ENCODE results near the gene DYNLT5.
"Not testable (repeated sequence)": the region's sequence is repeated elsewhere in the genome, so short reads cannot be mapped to it uniquely, and the experiment has no call there.

Gene DYNLT5

DNA sequence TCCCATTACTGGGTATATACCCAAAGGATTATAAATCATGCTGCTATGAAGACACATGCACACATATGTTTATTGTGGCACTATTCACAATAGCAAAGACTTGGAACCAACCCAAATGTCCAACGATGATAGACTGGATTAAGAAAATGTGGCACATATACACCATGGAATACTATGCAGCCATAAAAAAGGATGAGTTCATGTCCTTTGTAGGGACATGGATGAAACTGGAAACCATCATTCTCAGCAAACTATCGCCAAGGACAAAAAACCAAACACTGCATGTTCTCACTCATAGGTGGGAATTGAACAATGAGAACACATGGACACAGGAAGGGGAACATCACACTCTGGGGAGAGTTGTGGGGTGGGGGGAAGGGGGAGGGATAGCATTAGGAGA, 33.5 kb downstream of the DYNLT5 start:
- FAIRE-seq; DNase-seq (ENCODE audit: insufficient read length, low spot score): not testable (repeated sequence)

DNA sequence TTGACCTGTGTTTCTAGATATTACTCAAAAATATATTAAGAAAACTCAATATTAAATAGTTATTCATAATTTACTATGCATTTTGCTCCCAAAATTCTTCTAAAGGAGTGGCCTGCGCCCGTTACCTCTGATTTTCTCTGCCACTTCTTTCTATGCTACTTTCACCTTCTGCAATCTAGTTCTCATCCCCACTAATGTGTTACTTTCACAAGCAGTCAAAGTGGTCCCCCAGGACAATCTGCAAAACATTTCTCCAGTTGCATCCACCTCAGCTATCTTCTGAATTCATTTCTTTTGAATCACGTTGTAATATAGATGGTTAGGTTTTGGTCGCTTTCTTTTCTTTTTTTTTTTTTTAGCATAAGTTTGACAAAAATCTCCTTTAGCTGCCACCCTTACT, 35.4 kb downstream of the DYNLT5 start:
- no peak for DNase-seq (ENCODE audit: insufficient read length, low spot score)
- FAIRE-seq: no peak

DNA sequence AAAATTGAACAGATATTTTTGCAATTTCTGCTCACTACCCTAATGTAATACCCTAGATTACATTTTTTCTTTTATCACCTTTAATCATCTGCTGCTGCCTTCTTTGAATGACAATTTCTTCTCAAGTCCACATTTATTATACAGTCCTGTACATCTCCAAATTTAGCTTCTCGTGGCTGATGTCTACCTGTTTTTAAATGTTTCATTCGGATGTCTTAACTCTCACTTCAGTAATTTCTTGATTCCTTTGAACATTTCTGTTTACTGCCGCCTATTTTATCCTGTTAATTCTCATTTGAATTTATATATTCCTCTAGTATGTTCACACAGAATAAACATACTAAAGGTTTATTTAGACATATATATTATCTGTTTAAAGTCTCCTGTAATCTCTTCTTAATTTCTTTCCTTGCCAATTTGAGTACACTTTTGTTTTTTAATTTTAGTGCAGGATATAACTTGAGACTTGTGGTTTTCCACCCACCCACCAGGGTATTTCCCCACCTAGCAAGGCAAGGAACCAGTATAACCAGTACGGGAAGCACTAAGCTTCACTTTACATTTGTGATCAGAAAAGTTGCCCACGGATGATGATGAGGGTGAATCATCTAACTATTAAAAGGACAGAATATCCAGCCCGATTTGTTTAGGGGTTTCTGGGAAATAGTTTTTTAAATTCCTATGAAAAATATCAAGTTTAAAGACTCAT, 36.1 kb downstream of the DYNLT5 start:
- DNase-seq (ENCODE audit: insufficient read length, low spot score): no peak
- peak; percentile 53 for FAIRE-seq

DNA sequence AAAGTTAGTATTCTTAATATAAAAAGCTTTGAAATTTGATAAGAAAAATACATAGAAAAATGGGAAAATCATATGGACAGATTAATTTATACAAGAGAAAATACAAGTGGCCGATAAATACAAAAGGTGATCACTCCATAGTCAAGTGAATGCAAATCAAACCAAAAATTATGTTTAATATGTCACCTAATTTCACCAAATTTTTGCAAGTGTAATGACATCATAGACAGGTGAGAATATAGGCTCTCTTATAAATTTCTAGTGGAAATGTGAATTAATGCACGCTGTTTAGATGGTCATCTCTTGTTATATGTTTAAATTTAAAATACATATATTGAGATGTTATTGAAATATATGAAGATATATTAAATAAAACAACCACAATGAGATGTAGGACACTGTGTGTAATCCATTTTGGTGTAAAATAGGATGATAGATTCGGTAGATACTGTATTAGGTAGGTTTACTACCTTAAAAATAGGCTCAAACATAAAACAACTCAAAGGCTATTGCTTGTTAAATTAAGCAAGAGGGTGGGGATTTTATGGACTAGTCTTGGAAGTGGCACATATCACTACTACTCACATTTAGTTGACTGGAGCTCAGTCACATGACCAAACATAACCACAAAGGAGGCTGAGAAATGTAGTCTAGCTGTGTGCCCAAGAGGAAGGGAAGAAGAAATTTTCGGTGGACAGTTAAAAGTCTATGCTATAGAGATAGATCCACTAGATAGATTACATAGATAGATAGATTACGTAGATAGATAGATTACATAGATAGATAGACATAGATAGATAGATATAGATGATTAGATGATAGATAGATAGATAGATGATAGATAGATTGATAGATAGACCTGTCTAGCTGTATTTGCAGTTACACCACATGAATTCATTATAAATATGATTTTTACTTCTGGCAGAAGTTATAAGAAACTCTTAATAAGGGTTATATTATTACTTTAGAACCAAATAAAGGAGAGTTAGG, 39.7 kb downstream of the DYNLT5 start:
- DNase-seq (ENCODE audit: insufficient read length, low spot score) (no peak), FAIRE-seq (no peak)

DNA sequence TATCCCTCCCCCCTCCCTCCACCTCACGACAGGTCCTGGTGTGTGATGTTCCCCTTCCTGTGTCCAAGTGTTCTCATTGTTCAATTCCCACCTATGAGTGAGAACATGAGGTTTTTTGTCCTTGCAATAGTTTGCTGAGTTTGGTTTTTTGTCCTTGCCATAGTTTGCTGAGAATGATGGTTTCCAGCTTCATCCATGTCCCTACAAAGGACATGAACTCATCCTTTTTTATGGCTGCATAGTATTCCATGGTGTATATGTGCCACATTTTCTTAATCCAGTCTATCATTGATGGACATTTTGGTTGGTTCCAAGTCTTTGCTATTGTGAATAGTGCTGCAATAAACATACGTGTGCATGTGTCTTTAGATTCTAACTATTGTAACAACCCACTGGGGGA, 43.6 kb downstream of the DYNLT5 start:
- not testable (repeated sequence) for DNase-seq (ENCODE audit: insufficient read length, low spot score); FAIRE-seq

DNA sequence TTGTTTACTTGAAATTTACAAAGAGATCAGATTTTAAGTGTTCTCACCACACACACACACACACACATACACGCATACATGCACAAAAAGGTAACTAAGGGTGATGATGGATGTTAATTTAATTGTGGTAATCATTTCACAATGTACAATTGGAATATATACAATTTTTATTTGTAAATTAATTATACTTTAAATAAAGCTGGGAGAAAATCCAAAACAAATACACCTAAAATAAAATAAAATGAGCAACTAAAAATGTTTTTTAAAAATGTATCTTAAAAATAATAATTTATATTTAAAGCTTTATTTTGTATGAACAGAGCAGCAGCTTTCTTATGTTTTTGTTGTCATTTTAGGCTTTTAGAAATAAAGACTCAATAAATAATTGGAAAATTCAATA, 57.0 kb downstream of the DYNLT5 start:
- DNase-seq (ENCODE audit: insufficient read length, low spot score) (no peak), FAIRE-seq (no peak)

DNA sequence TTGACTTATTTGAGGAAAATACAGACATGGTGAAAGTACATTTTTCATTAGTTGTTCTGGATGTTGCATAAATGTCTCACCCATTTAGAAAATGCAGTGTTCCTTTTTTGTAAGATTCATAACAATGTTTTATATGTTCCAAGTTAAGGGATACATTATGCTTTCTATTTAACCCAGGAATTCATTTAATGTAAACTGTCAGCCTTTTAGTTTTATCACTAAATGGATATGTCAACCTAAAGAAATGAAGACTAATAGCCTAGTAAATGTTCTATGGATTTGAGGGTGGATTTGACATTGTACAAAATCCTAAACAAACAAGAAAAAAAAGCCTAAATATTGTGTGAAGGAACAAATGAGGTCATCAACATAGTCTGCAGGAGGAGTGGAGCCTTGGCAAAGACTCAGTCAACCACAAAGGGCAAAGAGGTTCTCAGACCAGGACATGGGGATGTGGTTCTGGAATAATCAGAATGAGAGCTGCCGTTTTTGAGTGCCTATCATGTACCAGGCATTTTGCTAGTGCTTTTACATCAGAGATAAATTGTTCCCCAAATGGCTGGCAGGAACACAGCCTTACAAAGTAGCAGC, 57.6 kb downstream of the DYNLT5 start:
- no peak for FAIRE-seq
- DNase-seq (ENCODE audit: insufficient read length, low spot score): no peak

DNA sequence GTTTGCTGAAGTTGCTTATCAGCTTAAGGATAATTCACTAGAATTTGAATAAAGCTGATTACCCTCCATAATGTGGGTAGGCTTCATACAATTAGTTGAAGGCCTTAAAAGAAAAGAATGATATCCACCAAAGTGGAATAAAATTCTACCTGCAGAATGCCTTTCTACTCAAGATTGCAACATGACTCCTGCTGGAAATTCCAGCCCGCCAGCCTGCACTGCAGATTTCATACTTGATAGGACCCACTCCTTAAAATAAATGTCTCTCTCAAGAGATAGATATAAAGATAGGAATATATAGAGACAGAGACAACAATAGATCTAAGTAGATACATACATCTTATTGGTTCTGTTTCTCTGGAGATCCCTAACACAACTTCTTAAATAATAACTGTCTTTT, 72.5 kb downstream of the DYNLT5 start:
- DNase-seq (ENCODE audit: insufficient read length, low spot score) (no peak), FAIRE-seq (no peak)

Measured in GM19239 (cell line).